HCT116 (cell line): Measurements from ENCODE around the gene FMO5.

Source experiments
- CEBPB ChIP-seq: IDR thresholded peaks from 2 replicates; pipeline ENCODE4 v1.6.1; 2012; ENCODE audit warnings: low read depth
- POLR2A ChIP-seq: IDR thresholded peaks from 2 replicates; pipeline ENCODE4 v1.7.0; 2011; ENCODE audit warnings: borderline replicate concordance; ENCODE audit not compliant: insufficient read depth, insufficient read length; ENCODE audit errors: extremely low read depth
- SIN3A ChIP-seq: IDR thresholded peaks from 2 replicates; pipeline ENCODE4 v1.6.1; 2012; ENCODE audit warnings: low read depth
- YY1 ChIP-seq: IDR thresholded peaks from 2 replicates; pipeline ENCODE4 v1.6.1; 2011; ENCODE audit warnings: low read length, low read depth, moderate library complexity, mild to moderate bottlenecking; ENCODE audit not compliant: insufficient replicate concordance; ENCODE audit errors: extremely low read depth
- ZFX ChIP-seq: fragments of 450-650 bp; IDR thresholded peaks from 2 replicates; pipeline ENCODE4 v1.6.1; 2017
- TF ChIP-seq, protein P1 (sequence below), 3 experiments: fragments of 200-600 bp in 1 of 3; sonication (generic) in 1 of 3; IDR thresholded peaks in 2 of 3; conservative IDR thresholded peaks in 1 of 3; 2 replicates each; pipeline ENCODE4 v1.5.1; 2012 to 2017; ENCODE audit warnings: low read depth in 2 of 3, low read length in 2 of 3, antibody characterized with exemption in 1 of 3, borderline replicate concordance in 1 of 3, control low read depth in 1 of 3, mild to moderate bottlenecking in 1 of 3, mixed read lengths in 1 of 3, mixed run types in 1 of 3, moderate library complexity in 1 of 3; ENCODE audit not compliant: insufficient read depth in 1 of 3
- TF ChIP-seq, protein P2 (sequence below): IDR thresholded peaks from 2 replicates; pipeline ENCODE4 v1.6.1; 2012

DNA sequence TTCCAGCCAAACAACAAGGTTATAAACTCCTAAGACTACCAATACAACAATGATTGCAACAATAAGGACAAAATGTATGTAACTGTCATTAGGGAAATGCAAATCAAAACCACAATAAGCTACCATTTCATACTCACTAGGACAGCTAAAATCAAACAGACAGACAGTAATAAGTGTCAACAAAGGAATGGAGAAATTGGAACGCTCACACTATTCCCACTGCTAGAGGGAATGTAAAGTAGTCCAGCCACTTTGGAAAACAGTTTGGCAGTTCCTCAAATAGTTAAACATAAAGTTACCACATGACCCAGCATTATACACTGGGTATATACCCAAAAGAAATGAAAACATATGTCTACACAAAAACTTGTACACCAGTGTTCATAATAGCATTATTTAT lies 62.1 kb downstream of the FMO5 start:
- TF ChIP-seq SIN3A = no peak
- TF ChIP-seq, protein P1, sequence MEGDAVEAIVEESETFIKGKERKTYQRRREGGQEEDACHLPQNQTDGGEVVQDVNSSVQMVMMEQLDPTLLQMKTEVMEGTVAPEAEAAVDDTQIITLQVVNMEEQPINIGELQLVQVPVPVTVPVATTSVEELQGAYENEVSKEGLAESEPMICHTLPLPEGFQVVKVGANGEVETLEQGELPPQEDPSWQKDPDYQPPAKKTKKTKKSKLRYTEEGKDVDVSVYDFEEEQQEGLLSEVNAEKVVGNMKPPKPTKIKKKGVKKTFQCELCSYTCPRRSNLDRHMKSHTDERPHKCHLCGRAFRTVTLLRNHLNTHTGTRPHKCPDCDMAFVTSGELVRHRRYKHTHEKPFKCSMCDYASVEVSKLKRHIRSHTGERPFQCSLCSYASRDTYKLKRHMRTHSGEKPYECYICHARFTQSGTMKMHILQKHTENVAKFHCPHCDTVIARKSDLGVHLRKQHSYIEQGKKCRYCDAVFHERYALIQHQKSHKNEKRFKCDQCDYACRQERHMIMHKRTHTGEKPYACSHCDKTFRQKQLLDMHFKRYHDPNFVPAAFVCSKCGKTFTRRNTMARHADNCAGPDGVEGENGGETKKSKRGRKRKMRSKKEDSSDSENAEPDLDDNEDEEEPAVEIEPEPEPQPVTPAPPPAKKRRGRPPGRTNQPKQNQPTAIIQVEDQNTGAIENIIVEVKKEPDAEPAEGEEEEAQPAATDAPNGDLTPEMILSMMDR (IDR thresholded peaks at IDR 0.05 in 2 of 3, conservative IDR thresholded peaks at IDR 0.05 in 1 of 3; ENCODE audit: borderline replicate concordance in 1 of 3, insufficient read depth in 1 of 3, low read depth in 2 of 3, low read length in 2 of 3) = no peak
- TF ChIP-seq ZFX = no peak
- no peak for TF ChIP-seq POLR2A
- no peak for TF ChIP-seq CEBPB
- no peak for TF ChIP-seq YY1
- TF ChIP-seq, protein P2, sequence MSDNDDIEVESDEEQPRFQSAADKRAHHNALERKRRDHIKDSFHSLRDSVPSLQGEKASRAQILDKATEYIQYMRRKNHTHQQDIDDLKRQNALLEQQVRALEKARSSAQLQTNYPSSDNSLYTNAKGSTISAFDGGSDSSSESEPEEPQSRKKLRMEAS = no peak
